Measurements from ENCODE around the gene CENPT.
A peak's percentile ranks its signal among the peaks of the same experiment; 100 is the strongest.
"Not testable (repeated sequence)": the region's sequence is repeated elsewhere in the genome, so short reads cannot be mapped to it uniquely, and the experiment has no call there.

The CENPT gene

DNA sequence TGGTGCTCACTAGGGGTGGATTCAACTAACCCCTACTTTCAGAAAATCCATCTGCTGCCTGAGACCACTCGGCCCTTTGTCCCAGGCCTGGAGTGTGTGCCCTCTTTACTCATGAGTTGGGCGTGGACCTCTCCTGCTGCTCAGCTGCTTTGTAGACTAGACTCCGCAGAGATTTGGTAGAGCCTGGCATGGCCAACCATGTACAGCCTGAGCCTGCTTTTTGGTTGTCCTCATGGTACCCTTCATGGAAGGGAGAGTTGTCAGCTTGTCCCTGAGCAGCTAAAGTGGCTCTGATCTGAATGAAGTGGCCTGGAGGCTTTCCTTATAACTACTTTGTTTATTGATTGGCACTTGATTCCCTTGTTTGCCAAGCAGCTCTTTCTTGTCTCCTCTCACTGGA, 26.9 kb upstream of the CENPT start:
- DNase-seq, result no peak

DNA sequence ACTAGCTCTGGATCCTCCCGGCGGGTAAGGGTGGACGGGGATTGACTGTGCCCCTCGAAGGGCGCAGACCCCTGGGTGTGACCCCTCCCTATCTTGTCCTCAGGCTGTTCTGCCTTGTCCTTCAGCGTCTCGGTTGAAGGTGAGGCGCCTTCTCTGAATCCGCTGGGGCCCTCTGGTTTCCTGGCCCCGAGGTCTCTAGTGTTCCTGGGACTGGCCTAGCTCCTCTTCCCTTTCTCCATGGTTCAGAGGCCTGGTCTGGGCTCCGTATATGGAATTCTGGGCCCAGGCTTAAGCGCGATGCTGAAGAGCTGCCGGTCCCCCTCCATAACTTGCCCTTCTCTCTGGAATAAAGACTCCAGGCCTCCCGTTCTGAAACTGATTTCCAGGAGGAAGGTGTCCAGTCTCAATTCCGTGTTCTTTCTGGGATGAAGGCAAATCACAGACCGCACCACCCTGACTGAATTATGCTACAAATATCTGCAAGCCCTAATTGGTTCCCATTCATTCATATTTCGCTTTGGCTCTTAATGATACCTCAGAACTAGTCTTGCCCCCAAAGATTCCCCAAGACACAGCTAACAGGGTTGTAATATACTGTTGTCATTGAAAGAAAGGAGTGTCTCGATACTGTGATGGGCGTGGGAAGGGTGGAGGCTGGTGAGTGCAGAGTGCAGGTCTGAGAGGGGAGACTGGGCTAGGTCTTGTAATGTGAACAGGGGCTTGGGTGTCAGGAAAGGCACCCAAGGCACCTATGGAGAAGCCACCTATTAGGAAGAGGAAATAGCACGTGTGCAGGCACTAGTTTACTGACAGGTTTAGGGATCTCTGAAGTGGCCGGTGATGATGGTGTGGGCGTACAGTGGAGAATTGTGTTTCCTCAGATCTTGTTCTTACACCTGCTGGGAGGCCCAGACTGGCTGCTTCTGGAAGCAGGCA, 26.2 kb upstream of the CENPT start:
- DNase-seq, result no peak

DNA sequence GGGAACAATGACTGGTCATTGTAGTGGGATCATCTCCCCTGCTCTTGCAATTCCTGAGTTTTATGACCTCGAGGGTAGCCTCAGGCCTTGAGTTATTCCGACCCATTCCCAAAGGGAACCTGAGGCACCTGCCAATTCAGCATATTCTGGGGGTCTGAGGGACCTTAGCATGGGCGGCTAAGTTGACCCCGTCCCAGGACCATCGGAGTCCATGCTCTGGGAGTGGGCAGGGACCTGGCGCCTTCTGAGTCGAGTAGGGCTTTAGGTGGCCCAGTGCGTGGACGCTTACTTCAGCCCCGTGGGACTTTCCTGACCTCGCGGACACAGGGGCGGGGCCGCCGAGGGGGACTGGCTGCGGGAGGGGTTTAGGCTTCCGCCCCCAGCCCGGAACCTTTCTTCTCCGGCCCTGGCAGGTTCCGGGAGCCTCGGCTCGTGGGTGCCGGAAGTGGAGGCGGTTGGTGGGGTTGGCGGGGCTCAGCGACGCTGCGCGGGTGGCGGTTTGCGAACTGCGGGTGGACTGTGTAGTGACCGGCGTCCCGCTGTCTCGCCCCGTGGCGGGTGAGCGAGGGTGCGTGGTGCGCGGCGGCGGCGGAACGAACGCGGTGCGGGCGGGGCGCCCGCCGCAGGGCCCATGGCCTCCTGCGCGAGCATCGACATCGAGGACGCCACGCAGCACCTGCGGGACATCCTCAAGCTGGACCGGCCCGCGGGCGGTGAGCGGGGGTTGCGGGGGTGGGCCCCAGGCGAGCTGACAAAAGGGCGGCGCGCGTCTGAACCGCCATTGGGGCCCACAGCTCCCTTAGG, 25.3 kb upstream of the CENPT start, which contains the start of gene EDC4:
TSS of gene EDC4 (plus strand) at position 422 of the 804 bp plus-strand sequence. CDS start at position 632, 210 bp downstream.
- peak; percentile 62 for DNase-seq

GRCh38 chr16:67872131-67872630, 24.7 kb upstream of the CENPT start:
- no peak for DNase-seq

- no peak for DNase-seq
Observed at GRCh38 chr16:67871256-67871655, 23.8 kb upstream of the CENPT start.

DNA sequence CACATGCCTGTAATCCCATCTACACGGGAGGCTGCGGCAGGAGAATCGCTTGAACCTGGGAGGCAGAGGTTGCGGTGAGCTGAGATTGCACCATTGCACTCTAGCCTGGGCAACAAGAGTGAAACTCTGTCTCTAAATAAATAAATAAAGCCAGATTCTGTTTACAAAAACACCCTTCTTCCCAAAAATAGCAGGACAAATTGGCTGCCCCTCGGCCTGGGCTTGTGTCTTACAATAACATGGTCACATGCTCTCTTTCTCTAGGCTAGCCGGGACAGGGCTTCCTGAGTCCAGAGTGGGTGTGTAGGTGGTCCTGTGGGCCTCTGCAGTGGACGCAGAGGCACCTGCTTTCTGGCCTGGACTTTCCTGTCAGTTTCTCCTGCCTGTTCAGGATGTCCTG, 22.2 kb upstream of the CENPT start:
- no peak for DNase-seq

DNA sequence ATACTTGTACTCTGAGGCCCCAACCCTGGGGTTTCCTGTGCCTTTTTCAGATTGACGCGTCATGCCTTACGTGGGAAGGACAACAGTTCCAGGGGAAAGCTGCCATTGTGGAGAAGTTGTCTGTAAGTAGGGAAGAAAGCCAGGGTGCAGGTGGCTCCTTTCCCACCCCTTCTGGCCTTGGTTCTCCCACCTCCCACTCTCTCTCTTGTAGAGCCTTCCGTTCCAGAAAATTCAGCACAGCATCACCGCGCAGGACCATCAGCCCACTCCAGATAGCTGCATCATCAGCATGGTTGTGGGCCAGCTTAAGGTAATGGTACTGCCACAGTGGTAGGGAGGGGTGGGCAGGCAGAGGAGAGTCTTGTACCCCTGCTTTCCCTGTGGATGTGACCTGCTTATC, 20.8 kb upstream of the CENPT start:
- no peak for DNase-seq

GRCh38 chr16:67865318-67865717, 17.8 kb upstream of the CENPT start:
- peak; percentile 44 for DNase-seq

DNA sequence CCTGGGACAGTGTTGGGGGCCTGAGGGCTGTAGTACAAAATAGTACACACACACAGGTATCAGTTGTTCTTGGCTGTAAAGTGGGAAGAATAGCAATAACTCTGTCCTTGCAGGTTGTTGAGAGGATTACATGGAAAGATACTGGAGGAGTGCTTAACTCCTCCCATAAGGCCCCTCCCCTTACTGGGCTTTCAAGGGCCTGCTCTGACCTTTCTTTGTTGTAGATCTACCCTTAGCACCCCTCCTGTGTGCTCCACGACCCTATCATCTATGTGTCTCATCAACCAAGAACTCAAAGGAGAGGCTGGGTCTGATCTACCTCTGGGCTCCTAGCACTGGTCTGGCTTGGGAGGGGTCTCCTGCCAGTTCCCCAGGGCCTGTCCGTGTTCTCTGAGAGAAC, 17.1 kb upstream of the CENPT start:
- DNase-seq, result no peak

DNA sequence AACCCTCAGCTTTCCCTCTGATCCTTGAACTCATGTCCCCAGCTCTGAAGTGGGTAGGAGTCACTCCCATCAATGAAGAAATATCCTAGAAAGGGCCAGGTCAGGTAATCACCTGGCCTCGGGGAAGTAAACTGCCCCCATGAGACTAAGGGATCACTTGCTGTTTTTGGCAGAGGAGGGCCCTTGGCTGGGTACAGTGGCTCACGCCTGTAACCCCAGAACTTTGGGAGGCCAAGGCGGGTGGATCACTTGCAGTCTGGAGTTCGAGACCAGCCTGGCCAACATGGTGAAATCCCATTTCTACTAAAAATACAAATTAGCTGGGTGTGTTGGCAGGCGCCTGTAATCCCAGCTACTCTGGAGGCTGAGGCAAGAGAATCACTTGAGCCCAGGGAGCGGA, 16.6 kb upstream of the CENPT start:
- not testable (repeated sequence) for DNase-seq

- no peak for DNase-seq
Observed at GRCh38 chr16:67862623-67863583, 15.4 kb upstream of the CENPT start.

- no peak for DNase-seq
Observed at GRCh38 chr16:67861877-67862276, 14.4 kb upstream of the CENPT start.

DNA sequence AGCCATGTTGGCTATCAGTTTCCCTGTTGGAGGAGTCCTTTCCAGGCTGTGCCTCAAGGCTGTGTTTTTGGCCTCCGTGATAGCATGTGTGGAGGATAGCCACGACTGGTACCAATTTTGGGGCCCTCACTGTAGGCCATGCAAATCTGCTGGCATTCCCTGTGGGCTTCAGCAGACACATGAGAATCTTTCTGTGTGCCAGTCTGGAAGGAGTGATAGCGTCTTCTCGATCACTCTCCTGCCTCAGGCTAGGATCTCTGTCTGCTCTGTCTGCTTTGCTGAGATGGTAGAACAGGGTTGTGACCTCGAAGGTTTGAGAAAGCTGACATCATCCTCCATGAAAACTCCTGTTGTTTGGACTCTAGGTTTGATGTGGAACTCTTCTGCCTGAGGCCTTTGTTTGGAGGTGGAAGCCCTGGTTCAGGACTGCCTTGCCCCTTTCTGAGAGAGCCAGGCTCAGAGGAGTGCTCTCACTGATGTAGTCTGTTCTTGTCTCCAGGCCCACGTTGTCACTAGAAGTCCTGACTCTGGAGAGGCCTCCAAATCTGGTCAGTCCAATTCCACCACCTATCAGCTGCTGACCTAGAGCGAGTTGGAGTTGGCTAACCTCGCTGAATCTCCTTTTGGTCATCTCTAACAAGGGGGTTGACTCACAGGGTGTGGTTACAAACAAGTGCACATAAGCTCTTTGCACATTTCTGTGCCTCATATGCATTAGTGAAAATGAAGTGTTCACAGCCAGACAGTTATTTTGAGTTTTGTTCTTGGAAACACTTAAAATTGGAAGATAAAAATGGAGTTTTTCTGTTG, 13.3 kb upstream of the CENPT start:
- no peak for DNase-seq

- DNase-seq, result no peak
Observed at GRCh38 chr16:67858500-67858899, 11.0 kb upstream of the CENPT start.

- DNase-seq, result peak; percentile 94
Observed at GRCh38 chr16:67857547-67858233, 10.2 kb upstream of the CENPT start.

- DNase-seq, result no peak
Observed at GRCh38 chr16:67856927-67857546, 9.5 kb upstream of the CENPT start.

- DNase-seq, result no peak
Observed at GRCh38 chr16:67855789-67856188, 8.3 kb upstream of the CENPT start.

GRCh38 chr16:67853670-67854069, 6.2 kb upstream of the CENPT start:
- DNase-seq, result no peak

DNA sequence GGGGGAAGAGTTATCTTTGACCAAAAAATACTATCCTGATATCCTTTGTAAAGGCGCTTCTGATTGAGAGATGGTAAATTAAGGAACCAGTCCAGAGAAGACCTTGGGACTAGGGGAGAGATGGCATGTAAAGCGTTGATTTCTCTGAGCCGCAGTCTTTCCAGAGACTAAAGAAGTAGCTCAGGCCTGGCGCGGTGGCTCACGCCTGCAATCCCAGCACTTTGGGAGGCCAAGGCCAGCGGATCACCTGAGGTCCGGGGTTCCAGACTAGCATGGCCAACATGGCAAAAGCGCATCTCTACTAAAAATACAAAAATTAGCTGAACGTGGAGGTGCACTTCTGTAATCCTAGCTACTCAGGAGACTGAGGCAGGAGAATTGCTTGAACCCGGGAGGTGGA, 625 bp upstream of the CENPT start:
- no peak for DNase-seq

DNA sequence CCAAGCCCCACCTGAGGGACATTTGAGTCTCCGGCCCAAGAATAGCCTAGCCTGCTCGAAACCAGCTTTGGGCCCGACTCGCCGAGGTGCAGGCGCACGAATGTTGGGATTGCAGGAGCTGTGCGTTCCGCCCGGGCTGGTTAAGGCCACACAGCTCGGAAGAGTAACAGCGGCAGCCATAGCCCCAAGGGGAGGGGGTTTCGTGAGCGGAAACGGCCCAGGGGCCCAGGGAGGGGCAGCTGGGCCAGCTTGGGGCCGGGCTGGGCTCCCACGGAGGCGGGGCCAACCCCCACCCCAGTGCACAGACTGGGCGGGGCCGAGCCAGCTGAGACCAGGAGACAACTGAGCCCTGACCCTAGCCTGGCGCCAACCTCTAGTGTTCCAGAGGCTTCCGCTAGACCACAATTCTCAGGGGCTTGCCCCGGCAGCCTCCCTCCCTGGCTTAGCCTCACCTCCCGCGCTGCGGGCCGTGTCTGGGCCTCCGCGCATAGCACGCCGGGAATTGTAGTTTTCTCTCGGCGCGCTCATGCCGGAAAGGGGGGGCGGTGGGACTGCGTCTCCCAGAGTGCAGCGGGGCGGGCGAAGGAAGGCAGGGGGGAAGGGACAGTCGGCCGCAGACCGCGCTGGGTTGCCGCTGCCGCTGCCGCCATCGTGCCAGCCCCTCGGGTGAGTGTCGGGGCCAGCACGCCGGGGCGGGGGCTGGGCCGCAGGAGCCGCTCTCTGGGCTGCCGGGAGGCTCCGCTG, 1.0 kb downstream of the CENPT start, which contains the start of gene NUTF2:
TSS of gene NUTF2 (plus strand) at position 614 of the 744 bp plus-strand sequence. CDS start 18,198 bp downstream, outside the sequence.
- DNase-seq, result peak; percentile 93
